T-helper 2 cell treated with Interferon-gamma antibody and Interleukin-4, amounts not matched to agents 5 μg/mL and 100 μg/mL, for 36 hours (primary cell): ENCODE results near the gene ATP9B.

Experiments
- DNase-seq: peaks from one replicate; pipeline ENCODE4 v3.0.0; 2021; ENCODE audit warnings: low spot score
- H3K27ac Mint-ChIP-seq: one replicate; pipeline ENCODE4 v1.8.0; 2021; ENCODE audit warnings: mild to moderate bottlenecking, mixed read lengths
- H3K27me3 Mint-ChIP-seq: one replicate; pipeline ENCODE4 v1.8.0; 2021; ENCODE audit warnings: low read depth, mixed read lengths
- H3K36me3 Mint-ChIP-seq: one replicate; pipeline ENCODE4 v1.8.0; 2021; ENCODE audit warnings: low read depth, mixed read lengths
- H3K4me1 Mint-ChIP-seq: one replicate; pipeline ENCODE4 v1.8.0; 2021; ENCODE audit warnings: low read depth, mixed read lengths
- H3K4me3 Mint-ChIP-seq: one replicate; pipeline ENCODE4 v1.8.0; 2022; ENCODE audit warnings: mild to moderate bottlenecking, moderate library complexity, mixed read lengths
- H3K9me3 Mint-ChIP-seq: one replicate; pipeline ENCODE4 v1.8.0; 2021; ENCODE audit warnings: mixed read lengths

ATP9B gene

GRCh38 chr18:79093986-79094385 is 24.8 kb downstream of the ATP9B start:
- H3K27me3 Mint-ChIP-seq = no peaks in the 10 kb centered on the region
- no peaks in the 10 kb centered on the region for H3K9me3 Mint-ChIP-seq
- H3K36me3 Mint-ChIP-seq = peaks cover 12% of the 10 kb centered on the region
- DNase-seq = no peak
- no peak overlapping the region for H3K4me3 Mint-ChIP-seq
- no peak overlapping the region for H3K27ac Mint-ChIP-seq
- H3K4me1 Mint-ChIP-seq = peaks cover 1% of the 10 kb centered on the region

GRCh38 chr18:79095216-79095615 is 26.0 kb downstream of the ATP9B start:
- H3K4me1 Mint-ChIP-seq = peaks cover 1% of the 10 kb centered on the region

GRCh38 chr18:79100944-79101343 is 31.8 kb downstream of the ATP9B start:
- no peaks in the 10 kb centered on the region for H3K27me3 Mint-ChIP-seq

More at GRCh38 chr18:79095216-79095615, 26.0 kb downstream of the ATP9B start:
- Mint-ChIP-seq H3K27ac (no peak overlapping the region), H3K36me3 (peaks cover 13% of the 10 kb centered on the region), H3K27me3 (no peaks in the 10 kb centered on the region), H3K9me3 (no peaks in the 10 kb centered on the region), H3K4me3 (no peak overlapping the region)
- no peak for DNase-seq

DNA sequence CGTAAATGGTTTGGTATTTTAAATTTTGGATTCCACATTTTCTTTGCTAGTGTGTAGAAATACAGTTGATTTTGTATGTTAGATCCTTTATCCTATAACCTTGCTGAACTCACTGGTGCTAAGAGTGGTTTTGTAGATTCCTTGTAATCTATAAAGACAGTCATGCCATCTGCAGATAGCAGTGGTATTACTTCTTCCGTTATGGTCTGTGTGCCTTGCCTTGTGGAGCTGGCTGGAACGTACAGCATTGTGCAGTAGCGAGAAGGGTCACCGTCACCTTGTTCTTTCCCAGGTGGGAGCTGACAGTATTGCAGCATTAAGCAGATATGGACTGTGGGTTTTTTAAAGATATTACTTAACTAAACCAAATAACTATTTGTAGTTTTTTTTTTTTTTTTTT is 33.7 kb downstream of the ATP9B start:
- Mint-ChIP-seq H3K9me3 (no peaks in the 10 kb centered on the region), H3K27me3 (no peaks in the 10 kb centered on the region), H3K36me3 (peaks cover 19% of the 10 kb centered on the region), H3K27ac (no peak overlapping the region), H3K4me1 (peaks cover 1% of the 10 kb centered on the region), H3K4me3 (no peak overlapping the region)
- no peak for DNase-seq

More at GRCh38 chr18:79100944-79101343, 31.8 kb downstream of the ATP9B start:
- no peak for DNase-seq
- Mint-ChIP-seq H3K4me1 (no peaks in the 10 kb centered on the region), H3K27ac (no peak overlapping the region), H3K36me3 (peaks cover 22% of the 10 kb centered on the region), H3K9me3 (no peaks in the 10 kb centered on the region), H3K4me3 (no peak overlapping the region)

DNA sequence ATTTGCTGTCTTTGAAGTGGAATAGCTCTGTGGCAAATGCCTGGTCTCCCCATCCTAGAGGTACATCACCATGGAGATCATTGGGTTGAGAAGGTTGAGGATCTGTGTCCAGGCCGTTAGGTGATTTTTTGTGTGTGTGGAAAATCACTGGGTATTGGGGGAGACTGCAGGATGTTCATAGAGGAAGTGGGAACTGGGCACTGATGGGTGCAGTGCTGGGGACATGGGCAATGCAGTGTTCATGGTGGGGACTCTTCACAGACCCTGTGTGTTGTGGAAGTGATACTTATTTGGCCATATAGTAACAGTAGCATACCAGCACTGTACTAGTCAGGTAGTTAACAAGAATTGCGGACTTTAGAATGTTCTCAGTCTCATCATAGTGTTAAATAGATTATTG is 34.9 kb downstream of the ATP9B start:
- H3K9me3 Mint-ChIP-seq = no peaks in the 10 kb centered on the region
- H3K4me1 Mint-ChIP-seq = peaks cover 2% of the 10 kb centered on the region
- no peak overlapping the region for H3K4me3 Mint-ChIP-seq
- H3K27me3 Mint-ChIP-seq = no peaks in the 10 kb centered on the region
- peaks cover 12% of the 10 kb centered on the region for H3K36me3 Mint-ChIP-seq
- no peak overlapping the region for H3K27ac Mint-ChIP-seq
- DNase-seq = no peak

- H3K4me1 Mint-ChIP-seq = peaks cover 2% of the 10 kb centered on the region
- H3K4me3 Mint-ChIP-seq = no peak overlapping the region
- no peak overlapping the region for H3K27ac Mint-ChIP-seq
- no peaks in the 10 kb centered on the region for H3K27me3 Mint-ChIP-seq
- no peak for DNase-seq
- H3K36me3 Mint-ChIP-seq = peaks cover 12% of the 10 kb centered on the region
- no peaks in the 10 kb centered on the region for H3K9me3 Mint-ChIP-seq
Observed at GRCh38 chr18:79105455-79105854, 36.3 kb downstream of the ATP9B start.

GRCh38 chr18:79106084-79106483 is 36.9 kb downstream of the ATP9B start:
- Mint-ChIP-seq H3K4me1 (peaks cover 2% of the 10 kb centered on the region), H3K4me3 (no peak overlapping the region), H3K27ac (no peak overlapping the region), H3K36me3 (peaks cover 9% of the 10 kb centered on the region), H3K27me3 (no peaks in the 10 kb centered on the region), H3K9me3 (no peaks in the 10 kb centered on the region)
- no peak for DNase-seq

- DNase-seq = no peak
- Mint-ChIP-seq H3K27ac (no peak overlapping the region), H3K36me3 (peaks cover 1% of the 10 kb centered on the region), H3K4me1 (peaks cover 2% of the 10 kb centered on the region), H3K27me3 (no peaks in the 10 kb centered on the region), H3K4me3 (no peak overlapping the region), H3K9me3 (no peaks in the 10 kb centered on the region)
Observed at GRCh38 chr18:79107886-79108285, 38.7 kb downstream of the ATP9B start.

DNA sequence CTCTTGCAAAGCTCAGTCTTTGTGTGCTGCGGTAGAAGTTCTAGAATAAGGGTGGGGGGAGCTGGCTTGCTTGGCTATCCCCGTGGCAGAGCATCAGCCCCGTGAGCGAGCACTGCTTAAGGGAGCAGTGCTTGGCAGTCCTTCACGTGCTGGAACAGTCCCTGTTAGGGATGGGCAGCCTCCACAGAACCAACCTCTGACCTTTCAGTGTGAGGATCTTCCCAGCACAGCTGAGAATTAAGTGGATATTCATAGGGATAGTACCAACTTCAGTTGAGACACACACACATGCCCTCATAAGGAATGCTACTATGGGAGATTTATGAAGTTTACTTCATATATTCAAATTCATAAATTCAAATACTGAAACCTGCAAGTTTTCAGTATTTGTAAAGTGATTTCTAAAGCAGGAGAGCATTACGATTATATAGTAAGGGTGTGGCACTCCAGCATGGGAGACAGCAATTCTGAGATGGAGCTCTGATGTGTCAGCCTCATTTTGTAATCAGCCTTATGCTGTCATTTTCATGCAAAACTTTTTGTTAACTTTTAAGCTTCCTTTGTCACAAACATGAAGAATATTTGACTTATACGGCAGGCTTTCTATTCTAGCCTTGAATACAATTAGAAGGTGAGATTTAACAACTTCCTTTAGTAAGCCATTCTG is 39.5 kb downstream of the ATP9B start:
- no peaks in the 10 kb centered on the region for H3K9me3 Mint-ChIP-seq
- H3K4me3 Mint-ChIP-seq = no peak overlapping the region
- H3K27me3 Mint-ChIP-seq = no peaks in the 10 kb centered on the region
- peaks cover 2% of the 10 kb centered on the region for H3K4me1 Mint-ChIP-seq
- H3K36me3 Mint-ChIP-seq = peaks cover 6% of the 10 kb centered on the region
- DNase-seq = no peak
- H3K27ac Mint-ChIP-seq = no peak overlapping the region

DNA sequence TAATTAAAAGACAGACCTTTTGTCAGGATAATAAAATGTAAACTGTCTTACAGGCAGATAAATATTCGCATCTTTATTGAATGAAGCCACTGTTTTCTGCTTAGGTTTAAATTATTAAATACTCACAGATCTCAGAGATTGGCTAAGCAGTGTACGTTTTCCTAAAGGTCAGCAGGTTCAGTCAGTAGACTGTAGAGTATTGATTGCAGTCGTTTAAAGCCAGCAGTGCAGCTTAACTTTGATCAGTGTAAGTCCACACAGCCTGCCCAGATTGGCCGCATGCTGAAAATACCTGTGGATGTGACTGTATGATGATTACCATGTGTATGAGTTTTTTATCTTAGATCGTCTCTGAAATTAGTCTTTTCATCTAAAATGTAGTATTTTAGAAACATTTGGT is 42.3 kb downstream of the ATP9B start:
- no peaks in the 10 kb centered on the region for H3K9me3 Mint-ChIP-seq
- no peaks in the 10 kb centered on the region for H3K27me3 Mint-ChIP-seq
- H3K36me3 Mint-ChIP-seq = peaks cover 17% of the 10 kb centered on the region
- no peak overlapping the region for H3K4me3 Mint-ChIP-seq
- H3K27ac Mint-ChIP-seq = no peak overlapping the region
- peaks cover 2% of the 10 kb centered on the region for H3K4me1 Mint-ChIP-seq
- DNase-seq = no peak

DNA sequence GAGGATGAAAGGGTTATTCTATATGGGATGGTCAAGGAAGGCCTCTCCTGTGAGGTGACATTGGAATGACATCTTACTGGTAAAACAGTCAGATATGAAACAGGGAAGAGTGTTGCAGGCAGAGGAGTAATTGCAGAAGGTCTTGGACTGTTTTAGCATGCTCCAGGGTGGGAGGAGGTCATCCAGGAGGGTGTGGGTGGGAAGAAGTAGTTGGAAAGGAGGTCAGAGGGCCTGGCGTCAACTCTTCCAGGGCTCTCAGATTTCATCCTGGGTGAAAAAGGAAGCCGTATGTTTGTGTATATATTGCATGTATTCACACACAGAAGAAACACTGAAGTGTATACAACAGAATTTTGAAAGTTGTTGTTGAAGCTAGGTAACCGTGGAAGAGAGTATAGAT is 48.2 kb downstream of the ATP9B start:
- Mint-ChIP-seq H3K4me1 (no peaks in the 10 kb centered on the region), H3K27ac (no peak overlapping the region), H3K9me3 (no peaks in the 10 kb centered on the region), H3K4me3 (no peak overlapping the region), H3K27me3 (no peaks in the 10 kb centered on the region), H3K36me3 (peaks cover 22% of the 10 kb centered on the region)
- DNase-seq = no peak

- H3K27me3 Mint-ChIP-seq = no peaks in the 10 kb centered on the region
Observed at GRCh38 chr18:79117788-79118187, 48.6 kb downstream of the ATP9B start.

DNA sequence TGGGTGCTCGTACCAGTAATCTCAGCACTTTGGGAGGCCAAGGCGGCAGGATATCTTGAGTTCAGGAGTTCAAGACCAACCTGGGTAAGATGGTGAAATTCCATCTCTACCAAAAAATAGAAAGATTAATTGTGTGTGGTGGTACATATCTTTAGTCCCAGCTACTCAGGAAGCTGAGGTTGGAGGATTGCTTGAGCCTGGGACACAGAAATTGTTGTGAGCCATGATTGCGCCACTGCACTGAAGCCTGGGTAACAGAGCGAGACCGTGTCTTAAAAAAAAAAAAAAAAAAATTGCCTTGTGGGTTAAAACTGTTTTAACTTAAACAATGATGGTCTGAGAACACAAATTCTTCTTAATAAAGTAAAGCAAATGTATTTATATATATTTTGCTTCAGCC is 49.6 kb downstream of the ATP9B start:
- H3K4me3 Mint-ChIP-seq = no peak overlapping the region
- no peaks in the 10 kb centered on the region for H3K27me3 Mint-ChIP-seq
- DNase-seq = no peak
- H3K27ac Mint-ChIP-seq = no peak overlapping the region
- H3K36me3 Mint-ChIP-seq = peaks cover 27% of the 10 kb centered on the region
- no peaks in the 10 kb centered on the region for H3K9me3 Mint-ChIP-seq
- no peaks in the 10 kb centered on the region for H3K4me1 Mint-ChIP-seq

More at GRCh38 chr18:79117788-79118187, 48.6 kb downstream of the ATP9B start:
- H3K4me3 Mint-ChIP-seq = no peak overlapping the region
- H3K9me3 Mint-ChIP-seq = no peaks in the 10 kb centered on the region
- DNase-seq = no peak
- peaks cover 25% of the 10 kb centered on the region for H3K36me3 Mint-ChIP-seq
- H3K4me1 Mint-ChIP-seq = no peaks in the 10 kb centered on the region
- no peak overlapping the region for H3K27ac Mint-ChIP-seq

DNA sequence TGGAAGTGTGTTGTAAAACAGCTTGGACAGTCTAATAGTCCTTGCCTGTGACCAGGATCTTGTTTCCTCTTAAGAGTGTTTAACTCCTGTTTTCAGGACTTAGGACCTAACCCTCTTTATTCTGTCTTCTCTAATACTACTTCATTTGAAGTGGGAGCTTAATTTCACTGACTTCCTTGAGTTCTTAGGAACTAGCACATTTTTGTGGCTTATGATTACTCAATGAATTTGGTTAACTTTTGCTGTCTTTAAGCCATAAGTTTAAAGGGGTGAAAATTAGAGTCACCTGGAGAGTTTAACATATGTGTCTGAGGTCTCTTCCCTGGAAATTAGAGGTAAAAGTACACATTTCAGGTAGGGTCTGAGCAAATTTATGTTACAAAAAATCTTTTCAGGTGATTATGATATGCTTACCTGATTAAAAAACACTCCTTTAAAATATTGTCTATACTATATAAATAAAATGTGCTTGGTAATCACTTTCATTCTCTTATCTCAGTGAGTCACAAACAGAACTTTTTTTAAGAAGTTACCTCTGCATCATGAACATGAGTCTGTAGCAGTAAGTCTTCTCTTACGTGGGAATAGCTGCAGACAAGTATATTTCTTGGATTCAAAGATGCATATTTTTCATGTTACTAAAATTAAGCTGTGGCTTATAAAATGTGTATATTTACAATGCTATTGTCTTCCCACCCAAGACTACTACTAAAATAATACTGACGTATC is 52.7 kb downstream of the ATP9B start:
- H3K9me3 Mint-ChIP-seq = no peaks in the 10 kb centered on the region

More for the DNA sequence above, 52.7 kb downstream of the ATP9B start:
- H3K27me3 Mint-ChIP-seq = no peaks in the 10 kb centered on the region
- peaks cover 17% of the 10 kb centered on the region for H3K36me3 Mint-ChIP-seq
- no peak overlapping the region for H3K4me3 Mint-ChIP-seq
- no peaks in the 10 kb centered on the region for H3K4me1 Mint-ChIP-seq
- H3K27ac Mint-ChIP-seq = no peak overlapping the region
- no peak for DNase-seq
